Measurements from ENCODE around the gene NEDD4.

Gene NEDD4

GRCh38 chr15:55778932-55779331, 214.5 kb downstream of the NEDD4 start:
- TF ChIP-seq POLR2A (IDR thresholded peaks at IDR 0.05; ENCODE audit: low read depth, low read length), result no peak
- no peak for TF ChIP-seq POLR2AphosphoS5 (IDR thresholded peaks at IDR 0.05; ENCODE audit: low read depth, low read length)
- no peak for TF ChIP-seq TAF1 (IDR thresholded peaks at IDR 0.05; ENCODE audit: borderline replicate concordance, low read depth, low read length)
- FAIRE-seq (no peak), DNase-seq (ENCODE audit: insufficient read length) (no peak)
